ES-I3 (cell line): Measurements from ENCODE around the gene NPLOC4.
"Not testable (repeated sequence)": the region's sequence is repeated elsewhere in the genome, so short reads cannot be mapped to it uniquely, and the experiment has no call there.

Experiments used
- H3K36me3 ChIP-seq: 2 replicates; pipeline ENCODE4 v1.6.1; 2013; ENCODE audit warnings: mild to moderate bottlenecking, low read length, control low read depth, moderate library complexity; ENCODE audit not compliant: insufficient read depth
- H3K4me1 ChIP-seq: 2 replicates; pipeline ENCODE4 v1.6.1; 2013; ENCODE audit warnings: mild to moderate bottlenecking, control low read depth, low read length; ENCODE audit not compliant: insufficient read depth
- H3K9ac ChIP-seq: 2 replicates; pipeline ENCODE4 v1.6.1; 2013; ENCODE audit warnings: low read depth, mild to moderate bottlenecking, low read length, moderate library complexity
- H3K9me3 ChIP-seq: 2 replicates; pipeline ENCODE4 v1.6.1; 2013; ENCODE audit warnings: mild to moderate bottlenecking, low read length, moderate library complexity; ENCODE audit not compliant: control insufficient read depth, insufficient read depth

The NPLOC4 gene

DNA sequence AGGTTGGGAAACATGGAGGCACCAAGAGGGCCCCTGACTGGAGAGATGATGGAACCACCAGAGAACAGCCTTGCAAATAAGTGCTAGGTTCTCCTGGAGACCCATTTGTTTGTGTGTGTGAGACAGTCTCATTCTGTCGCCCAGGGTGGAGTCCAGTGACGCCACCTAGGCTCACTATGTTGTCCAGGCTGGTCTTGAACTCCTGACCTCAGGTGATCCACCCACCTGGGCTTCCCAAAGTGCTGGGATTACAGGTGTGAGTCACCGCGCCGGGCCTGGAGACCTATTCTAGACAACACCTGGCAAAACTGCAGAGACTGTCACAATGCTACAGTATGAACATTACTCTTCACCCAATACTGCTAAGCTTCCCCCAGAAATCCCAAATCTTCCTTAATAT lies 1.5 kb downstream of the NPLOC4 start:
- peak overlapping the region; percentile 92; the same call in 1 of the 2 replicates for H3K9ac ChIP-seq
- H3K36me3 ChIP-seq: no peaks in the 10 kb centered on the region; the same call in 1 of the 2 replicates

DNA sequence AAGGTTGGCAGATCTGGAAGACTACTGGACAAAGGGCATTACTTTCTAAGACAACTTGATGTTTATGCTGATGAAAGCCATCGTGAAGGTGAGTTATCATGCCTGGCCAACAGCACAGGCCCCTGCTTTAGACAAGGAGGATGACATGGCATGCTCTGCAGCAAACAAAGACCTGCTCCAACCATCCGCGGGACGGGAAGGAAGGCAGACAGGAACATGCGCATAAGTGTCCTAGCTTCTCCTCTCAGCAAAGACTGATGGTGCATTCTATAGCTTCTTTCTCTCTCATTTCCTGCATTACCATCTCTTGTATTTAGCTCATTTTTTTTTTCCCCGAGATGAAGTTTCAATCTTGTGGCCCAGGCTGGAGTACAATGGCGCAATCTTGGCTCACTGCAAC lies 5.4 kb downstream of the NPLOC4 start:
- peaks cover 15% of the 10 kb centered on the region for H3K36me3 ChIP-seq
- peaks cover 3% of the 10 kb centered on the region; the same call in 1 of the 2 replicates for H3K4me1 ChIP-seq
- H3K9ac ChIP-seq: no peak overlapping the region
- H3K9me3 ChIP-seq: no peaks in the 10 kb centered on the region

More for the DNA sequence above, 1.5 kb downstream of the NPLOC4 start:
- H3K9me3 ChIP-seq: no peaks in the 10 kb centered on the region
- H3K4me1 ChIP-seq: peaks cover 3% of the 10 kb centered on the region; the same call in 1 of the 2 replicates

DNA sequence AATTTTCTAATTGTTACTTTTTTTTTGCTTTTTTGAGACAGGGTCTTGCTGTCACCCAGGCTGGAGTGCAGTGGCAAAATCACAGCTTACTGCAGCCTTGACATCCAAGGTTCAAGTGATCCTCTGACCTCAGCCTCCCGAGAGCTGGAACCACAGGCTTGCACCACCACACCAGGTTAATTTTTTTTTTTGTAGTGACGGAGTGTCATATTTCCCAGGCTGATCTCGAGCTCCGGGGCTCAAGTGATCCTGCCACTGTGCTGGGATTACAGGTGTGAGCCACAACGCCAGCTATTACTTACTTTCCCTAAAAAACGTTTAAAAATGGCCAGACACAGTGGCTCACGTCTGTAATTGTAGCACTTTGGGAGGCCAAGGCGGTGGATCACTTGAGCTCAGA lies 6.6 kb downstream of the NPLOC4 start:
- H3K36me3 ChIP-seq: peaks cover 20% of the 10 kb centered on the region
- H3K4me1 ChIP-seq: no peaks in the 10 kb centered on the region; the same call in 1 of the 2 replicates
- no peak overlapping the region for H3K9ac ChIP-seq
- no peaks in the 10 kb centered on the region for H3K9me3 ChIP-seq

GRCh38 chr17:81621494-81622130 lies 15.3 kb downstream of the NPLOC4 start:
- no peaks in the 10 kb centered on the region for H3K9me3 ChIP-seq
- H3K9ac ChIP-seq: no peak overlapping the region
- H3K4me1 ChIP-seq: no peaks in the 10 kb centered on the region
- H3K36me3 ChIP-seq: peaks cover 55% of the 10 kb centered on the region

GRCh38 chr17:81618307-81618706 lies 18.6 kb downstream of the NPLOC4 start:
- peaks cover 51% of the 10 kb centered on the region for H3K36me3 ChIP-seq
- not testable (repeated sequence) for H3K9me3 ChIP-seq, H3K9ac ChIP-seq, H3K4me1 ChIP-seq

GRCh38 chr17:81616877-81617276 lies 20.0 kb downstream of the NPLOC4 start:
- Histone ChIP-seq H3K36me3 (peaks cover 54% of the 10 kb centered on the region), H3K9me3 (no peaks in the 10 kb centered on the region), H3K9ac (no peak overlapping the region), H3K4me1 (no peaks in the 10 kb centered on the region)

GRCh38 chr17:81615401-81615930 lies 21.4 kb downstream of the NPLOC4 start:
- no peak overlapping the region for H3K9ac ChIP-seq
- H3K36me3 ChIP-seq: peaks cover 44% of the 10 kb centered on the region
- H3K9me3 ChIP-seq: no peaks in the 10 kb centered on the region
- H3K4me1 ChIP-seq: no peaks in the 10 kb centered on the region

DNA sequence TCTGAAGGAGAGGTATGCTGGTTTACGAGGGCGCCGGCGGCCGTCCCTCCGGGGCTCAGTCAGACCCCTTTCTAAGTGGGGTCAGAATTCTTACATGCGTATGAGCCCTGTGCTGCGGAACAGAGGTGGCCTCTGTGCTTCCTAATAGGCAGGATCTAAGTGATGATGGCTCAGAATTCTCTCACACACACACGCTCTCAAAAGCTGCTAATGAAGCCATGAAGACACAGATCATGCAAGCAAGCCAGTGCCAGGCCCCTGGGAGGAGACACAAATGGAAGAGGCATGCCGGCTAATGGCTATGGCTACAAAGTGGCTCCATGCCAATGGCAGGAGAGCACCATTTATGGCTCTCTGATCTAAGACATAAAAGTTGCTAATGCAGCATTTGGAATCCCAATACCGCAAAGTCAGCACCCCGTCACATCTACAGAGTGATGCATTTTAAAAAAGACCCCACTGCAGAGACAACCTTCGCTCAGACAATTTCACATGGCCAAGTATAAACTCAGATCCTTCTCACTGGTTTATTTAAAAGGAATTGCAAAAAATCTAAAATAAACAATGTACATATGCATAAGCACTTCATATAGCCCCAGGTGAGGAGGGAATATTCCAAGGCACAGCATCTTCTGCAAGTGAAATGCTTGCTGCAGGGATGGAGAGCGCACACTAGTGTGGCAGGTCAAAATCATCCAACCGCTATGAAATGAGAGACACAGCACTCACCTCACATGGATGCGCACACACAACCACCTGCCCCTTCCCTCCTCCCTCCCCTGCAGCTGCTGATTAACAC lies 24.5 kb downstream of the NPLOC4 start:
- H3K9me3 ChIP-seq: no peaks in the 10 kb centered on the region
- peaks cover 62% of the 10 kb centered on the region for H3K36me3 ChIP-seq
- H3K4me1 ChIP-seq: no peaks in the 10 kb centered on the region
- no peak overlapping the region for H3K9ac ChIP-seq

GRCh38 chr17:81609541-81610311 lies 27.2 kb downstream of the NPLOC4 start:
- Histone ChIP-seq H3K4me1 (no peaks in the 10 kb centered on the region), H3K9me3 (no peaks in the 10 kb centered on the region), H3K9ac (no peak overlapping the region), H3K36me3 (peaks cover 58% of the 10 kb centered on the region)

GRCh38 chr17:81608605-81609004 lies 28.3 kb downstream of the NPLOC4 start:
- H3K36me3 ChIP-seq: peaks cover 58% of the 10 kb centered on the region
- H3K9me3 ChIP-seq: no peaks in the 10 kb centered on the region
- H3K4me1 ChIP-seq: no peaks in the 10 kb centered on the region
- H3K9ac ChIP-seq: no peak overlapping the region

- Histone ChIP-seq H3K36me3 (peaks cover 55% of the 10 kb centered on the region), H3K9ac (no peak overlapping the region), H3K4me1 (no peaks in the 10 kb centered on the region), H3K9me3 (no peaks in the 10 kb centered on the region)
Measured at GRCh38 chr17:81608082-81608481, 28.8 kb downstream of the NPLOC4 start.

DNA sequence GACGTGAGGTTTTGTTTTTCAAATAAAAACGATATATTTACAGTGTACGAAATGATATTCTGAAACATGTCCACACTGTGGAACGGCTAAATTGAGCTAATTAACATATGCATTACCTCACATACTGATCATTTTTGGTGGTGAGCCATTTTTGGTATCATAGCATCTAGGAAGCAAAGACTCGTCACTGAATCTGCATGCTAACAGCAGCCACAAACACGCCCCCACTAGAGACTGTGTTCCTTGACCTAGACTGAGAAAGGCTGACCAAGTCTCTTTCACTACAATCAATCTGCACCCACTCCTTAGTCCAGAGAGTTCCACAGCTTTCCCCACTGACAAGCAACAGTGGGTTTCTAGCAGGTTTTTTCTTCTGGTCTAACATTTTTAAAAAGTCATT lies 29.5 kb downstream of the NPLOC4 start:
- Histone ChIP-seq H3K9me3 (no peaks in the 10 kb centered on the region), H3K9ac (no peak overlapping the region), H3K4me1 (no peaks in the 10 kb centered on the region), H3K36me3 (peaks cover 54% of the 10 kb centered on the region)

- Histone ChIP-seq H3K9me3 (no peaks in the 10 kb centered on the region), H3K9ac (no peak overlapping the region), H3K4me1 (no peaks in the 10 kb centered on the region), H3K36me3 (peaks cover 59% of the 10 kb centered on the region)
Measured at GRCh38 chr17:81603846-81604610, 32.9 kb downstream of the NPLOC4 start.
